ENCODE data around the gene TSPAN14. TPM values are rescaled to one million over a fixed set of nuclear protein-coding genes. Genes with fewer than 3 reads are reported as not detected.

Gene TSPAN14
- total and polyA plus RNA-seq, 2 of the 8 experiments (the other 6 are each of a cell fraction or from before 2014, with no cell fraction given) = 47.4 to 57.8 TPM

DNA sequence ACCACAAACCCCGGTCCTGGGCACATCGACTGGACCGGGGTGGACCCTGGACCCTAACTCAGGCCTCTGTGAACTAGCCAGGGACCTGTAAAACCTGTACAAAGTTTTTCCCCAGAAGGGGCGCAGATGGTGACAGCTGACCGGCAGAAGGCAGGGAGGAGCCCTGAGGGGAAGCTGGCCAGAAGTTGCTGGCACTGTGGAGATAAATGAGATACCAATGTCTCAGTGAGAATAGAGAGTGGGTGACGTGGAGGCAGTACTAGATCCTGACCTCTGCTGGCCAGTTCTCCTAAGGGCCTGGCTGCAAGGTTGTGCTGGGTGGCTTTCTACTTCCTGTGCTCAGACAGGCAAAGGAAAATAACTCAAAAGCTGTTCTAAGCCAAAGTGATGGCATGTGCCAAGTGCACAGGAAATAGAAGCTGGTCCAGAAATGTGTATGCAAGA, 10.6 kb upstream of the TSPAN14 start (continued):
- TF ChIP-seq, protein P1, sequence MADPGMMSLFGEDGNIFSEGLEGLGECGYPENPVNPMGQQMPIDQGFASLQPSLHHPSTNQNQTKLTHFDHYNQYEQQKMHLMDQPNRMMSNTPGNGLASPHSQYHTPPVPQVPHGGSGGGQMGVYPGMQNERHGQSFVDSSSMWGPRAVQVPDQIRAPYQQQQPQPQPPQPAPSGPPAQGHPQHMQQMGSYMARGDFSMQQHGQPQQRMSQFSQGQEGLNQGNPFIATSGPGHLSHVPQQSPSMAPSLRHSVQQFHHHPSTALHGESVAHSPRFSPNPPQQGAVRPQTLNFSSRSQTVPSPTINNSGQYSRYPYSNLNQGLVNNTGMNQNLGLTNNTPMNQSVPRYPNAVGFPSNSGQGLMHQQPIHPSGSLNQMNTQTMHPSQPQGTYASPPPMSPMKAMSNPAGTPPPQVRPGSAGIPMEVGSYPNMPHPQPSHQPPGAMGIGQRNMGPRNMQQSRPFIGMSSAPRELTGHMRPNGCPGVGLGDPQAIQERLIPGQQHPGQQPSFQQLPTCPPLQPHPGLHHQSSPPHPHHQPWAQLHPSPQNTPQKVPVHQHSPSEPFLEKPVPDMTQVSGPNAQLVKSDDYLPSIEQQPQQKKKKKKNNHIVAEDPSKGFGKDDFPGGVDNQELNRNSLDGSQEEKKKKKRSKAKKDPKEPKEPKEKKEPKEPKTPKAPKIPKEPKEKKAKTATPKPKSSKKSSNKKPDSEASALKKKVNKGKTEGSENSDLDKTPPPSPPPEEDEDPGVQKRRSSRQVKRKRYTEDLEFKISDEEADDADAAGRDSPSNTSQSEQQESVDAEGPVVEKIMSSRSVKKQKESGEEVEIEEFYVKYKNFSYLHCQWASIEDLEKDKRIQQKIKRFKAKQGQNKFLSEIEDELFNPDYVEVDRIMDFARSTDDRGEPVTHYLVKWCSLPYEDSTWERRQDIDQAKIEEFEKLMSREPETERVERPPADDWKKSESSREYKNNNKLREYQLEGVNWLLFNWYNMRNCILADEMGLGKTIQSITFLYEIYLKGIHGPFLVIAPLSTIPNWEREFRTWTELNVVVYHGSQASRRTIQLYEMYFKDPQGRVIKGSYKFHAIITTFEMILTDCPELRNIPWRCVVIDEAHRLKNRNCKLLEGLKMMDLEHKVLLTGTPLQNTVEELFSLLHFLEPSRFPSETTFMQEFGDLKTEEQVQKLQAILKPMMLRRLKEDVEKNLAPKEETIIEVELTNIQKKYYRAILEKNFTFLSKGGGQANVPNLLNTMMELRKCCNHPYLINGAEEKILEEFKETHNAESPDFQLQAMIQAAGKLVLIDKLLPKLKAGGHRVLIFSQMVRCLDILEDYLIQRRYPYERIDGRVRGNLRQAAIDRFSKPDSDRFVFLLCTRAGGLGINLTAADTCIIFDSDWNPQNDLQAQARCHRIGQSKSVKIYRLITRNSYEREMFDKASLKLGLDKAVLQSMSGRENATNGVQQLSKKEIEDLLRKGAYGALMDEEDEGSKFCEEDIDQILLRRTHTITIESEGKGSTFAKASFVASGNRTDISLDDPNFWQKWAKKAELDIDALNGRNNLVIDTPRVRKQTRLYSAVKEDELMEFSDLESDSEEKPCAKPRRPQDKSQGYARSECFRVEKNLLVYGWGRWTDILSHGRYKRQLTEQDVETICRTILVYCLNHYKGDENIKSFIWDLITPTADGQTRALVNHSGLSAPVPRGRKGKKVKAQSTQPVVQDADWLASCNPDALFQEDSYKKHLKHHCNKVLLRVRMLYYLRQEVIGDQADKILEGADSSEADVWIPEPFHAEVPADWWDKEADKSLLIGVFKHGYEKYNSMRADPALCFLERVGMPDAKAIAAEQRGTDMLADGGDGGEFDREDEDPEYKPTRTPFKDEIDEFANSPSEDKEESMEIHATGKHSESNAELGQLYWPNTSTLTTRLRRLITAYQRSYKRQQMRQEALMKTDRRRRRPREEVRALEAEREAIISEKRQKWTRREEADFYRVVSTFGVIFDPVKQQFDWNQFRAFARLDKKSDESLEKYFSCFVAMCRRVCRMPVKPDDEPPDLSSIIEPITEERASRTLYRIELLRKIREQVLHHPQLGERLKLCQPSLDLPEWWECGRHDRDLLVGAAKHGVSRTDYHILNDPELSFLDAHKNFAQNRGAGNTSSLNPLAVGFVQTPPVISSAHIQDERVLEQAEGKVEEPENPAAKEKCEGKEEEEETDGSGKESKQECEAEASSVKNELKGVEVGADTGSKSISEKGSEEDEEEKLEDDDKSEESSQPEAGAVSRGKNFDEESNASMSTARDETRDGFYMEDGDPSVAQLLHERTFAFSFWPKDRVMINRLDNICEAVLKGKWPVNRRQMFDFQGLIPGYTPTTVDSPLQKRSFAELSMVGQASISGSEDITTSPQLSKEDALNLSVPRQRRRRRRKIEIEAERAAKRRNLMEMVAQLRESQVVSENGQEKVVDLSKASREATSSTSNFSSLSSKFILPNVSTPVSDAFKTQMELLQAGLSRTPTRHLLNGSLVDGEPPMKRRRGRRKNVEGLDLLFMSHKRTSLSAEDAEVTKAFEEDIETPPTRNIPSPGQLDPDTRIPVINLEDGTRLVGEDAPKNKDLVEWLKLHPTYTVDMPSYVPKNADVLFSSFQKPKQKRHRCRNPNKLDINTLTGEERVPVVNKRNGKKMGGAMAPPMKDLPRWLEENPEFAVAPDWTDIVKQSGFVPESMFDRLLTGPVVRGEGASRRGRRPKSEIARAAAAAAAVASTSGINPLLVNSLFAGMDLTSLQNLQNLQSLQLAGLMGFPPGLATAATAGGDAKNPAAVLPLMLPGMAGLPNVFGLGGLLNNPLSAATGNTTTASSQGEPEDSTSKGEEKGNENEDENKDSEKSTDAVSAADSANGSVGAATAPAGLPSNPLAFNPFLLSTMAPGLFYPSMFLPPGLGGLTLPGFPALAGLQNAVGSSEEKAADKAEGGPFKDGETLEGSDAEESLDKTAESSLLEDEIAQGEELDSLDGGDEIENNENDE (IDR thresholded peaks at IDR 0.05; ENCODE audit: insufficient replicate concordance, low read length) = no peak
- TF ChIP-seq TBP (IDR thresholded peaks at IDR 0.05; ENCODE audit: low read depth, low read length) (no peak), ASH2L (IDR thresholded peaks at IDR 0.05; ENCODE audit: low read length) (no peak)
